Body of pancreas (tissue), 4 donors: ENCODE measurements around the gene TAF5L. TPM values are rescaled to one million over a fixed set of nuclear protein-coding genes. Genes with fewer than 3 reads are reported as not detected.

Experiments
- ATAC-seq: fragments of 150-250 bp; one replicate; pipeline ENCODE4 v1.9.1; 2016
- DNase-seq, 4 donors: peaks; one replicate each; pipeline ENCODE4 v3.0.0-alpha.2; 2019
- H3K27ac ChIP-seq, 4 donors: fragments of 200-600 bp; sonication (generic); 1 replicate in 3 of 4; 2 replicates in 1 of 4; pipeline versions ENCODE4 v1.5.1 to v1.6.1; 2016 to 2019; ENCODE audit warnings: mild to moderate bottlenecking in 1 of 4, mixed read lengths in 1 of 4, moderate library complexity in 1 of 4
- H3K27me3 ChIP-seq, 2 donors: fragments of 200-600 bp; sonication (generic); one replicate each; pipeline ENCODE4 v1.6.0; 2016; ENCODE audit warnings: mild to moderate bottlenecking in 1 of 2
- H3K36me3 ChIP-seq, 2 donors: fragments of 200-600 bp; sonication (generic); replicated peaks in 1 of 2; 2 replicates each; pipeline ENCODE4 v1.5.1; 2016; ENCODE audit warnings: low read depth in 2 of 2; ENCODE audit not compliant: insufficient read depth in 1 of 2
- H3K4me1 ChIP-seq: fragments of 200-600 bp; sonication (generic); one replicate; pipeline ENCODE4 v1.6.0; 2016
- H3K4me3 ChIP-seq, 2 donors: fragments of 200-600 bp; sonication (generic); 1 replicate in 1 of 2; 2 replicates in 1 of 2; pipeline ENCODE4 v1.5.1; 2016 to 2019
- H3K9me3 ChIP-seq, 3 donors: fragments of 200-600 bp; sonication (generic); 1 replicate in 2 of 3; 2 replicates in 1 of 3; pipeline ENCODE4 v1.5.1; 2016
- POLR2A ChIP-seq, 3 donors: fragments of 450-650 bp; IDR thresholded peaks; one replicate each; pipeline ENCODE4 v1.6.1; 2016; ENCODE audit warnings: antibody characterized with exemption in 3 of 3, mild to moderate bottlenecking in 2 of 3
- WGBS, 2 donors: methylation state at CpG; one replicate each; pipeline ENCODE4 v1.1.5; 2017; 5-methylcytosine and 5-hydroxymethylcytosine counted together
- intact Hi-C: fragments of 100-400 bp; cut with DNase I; formaldehyde crosslinking; loops from one replicate; pipeline ENCODE4 v1.15.1; 2023
- total RNA-seq, 2 donors: library from RNA; depleted of rRNA; stranded (reverse); fragments of >200 nt; gene quantifications; one replicate each; pipeline ENCODE4 v1.1.0, GENCODE V29; 2016
- TF ChIP-seq, protein P1 (sequence below), 7 experiments: fragments of 450-650 bp in 4 of 7; fragments of 200-600 bp in 3 of 7; sonication (generic) in 3 of 7; IDR thresholded peaks; one replicate each; pipeline ENCODE4 v1.5.1; 2016 to 2019; ENCODE audit warnings: antibody characterized with exemption in 7 of 7

Gene TAF5L
- 1 to 10 TPM; 4.6 to 6.2 TPM for total RNA-seq

DNA sequence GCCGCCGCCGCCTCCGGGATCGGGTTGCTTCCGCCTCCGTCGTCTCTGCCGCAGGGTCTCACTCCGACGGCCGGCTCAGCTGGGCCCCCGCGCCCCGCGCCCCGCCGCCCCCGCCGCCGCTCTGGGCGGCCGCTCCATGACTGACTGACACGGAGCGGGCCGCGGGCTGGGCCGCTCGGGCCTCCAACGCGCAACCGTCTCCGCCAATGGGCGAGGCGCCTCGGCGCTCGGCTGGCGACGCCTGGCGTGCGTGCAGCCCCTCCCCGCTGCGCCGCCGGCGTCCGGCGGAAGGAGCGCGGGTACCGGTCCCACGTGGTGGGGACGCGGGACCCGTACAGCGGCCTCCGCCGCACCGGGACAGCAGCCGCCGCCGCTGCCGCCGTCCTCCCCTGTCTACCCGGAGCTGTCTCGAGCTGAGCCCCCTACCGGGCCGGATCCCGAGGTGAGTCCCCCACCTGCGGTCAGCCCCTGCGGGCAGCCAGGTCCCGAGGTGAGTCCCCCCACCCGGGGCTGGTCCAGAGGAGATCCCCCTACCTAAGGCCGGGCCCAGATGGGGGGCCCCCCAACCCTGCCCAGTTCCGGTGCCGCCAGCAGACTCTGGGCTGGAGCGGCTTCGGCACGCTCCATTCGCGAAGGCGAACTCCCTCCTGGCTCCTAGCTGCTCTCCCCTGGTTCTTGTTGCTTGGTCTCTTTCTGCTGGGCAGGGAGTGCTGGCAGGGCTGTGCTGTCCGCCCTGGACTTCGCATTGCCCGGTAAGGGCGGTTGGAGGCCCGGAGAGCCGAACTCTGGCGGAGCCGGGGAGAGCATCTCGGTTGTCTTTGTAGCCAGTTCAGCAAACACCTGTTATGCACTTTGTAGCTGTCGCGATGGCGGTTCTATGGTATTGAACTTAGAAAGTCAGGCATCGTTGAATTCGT, at the start of gene TAF5L, which contains the start of gene URB2:
TAF5L (minus strand) TSS at position 208 of the 917 bp plus-strand sequence. CDS start 11,640 bp downstream, outside the sequence.
URB2 (plus strand) TSS at position 333 of the 917 bp plus-strand sequence. CDS start 1,387 bp downstream, outside the sequence.
- Histone ChIP-seq H3K27me3 (no peaks in the 10 kb centered on the region), H3K36me3 (no peaks in the 10 kb centered on the region), H3K4me1 (peaks cover 28% of the 10 kb centered on the region), H3K4me3 (peak within 1 kb of the TSS; percentile 92 to 99), H3K27ac (peak within 1 kb of the TSS; percentile 82 to 94 (median 86)), H3K9me3 (no peaks in the 10 kb centered on the region)
- ATAC-seq (peak; percentile 96), DNase-seq (peak; percentile 86 to 91 (median 89))
- intact Hi-C loops, result loop anchor here (10.0 kb wide), 1 partner anchor 61 kb away; no protein-coding TSS in a partner anchor
- peak; percentile 47 to 60 (median 53) for TF ChIP-seq POLR2A (IDR thresholded peaks at IDR 0.05)
- TF ChIP-seq, protein P1, sequence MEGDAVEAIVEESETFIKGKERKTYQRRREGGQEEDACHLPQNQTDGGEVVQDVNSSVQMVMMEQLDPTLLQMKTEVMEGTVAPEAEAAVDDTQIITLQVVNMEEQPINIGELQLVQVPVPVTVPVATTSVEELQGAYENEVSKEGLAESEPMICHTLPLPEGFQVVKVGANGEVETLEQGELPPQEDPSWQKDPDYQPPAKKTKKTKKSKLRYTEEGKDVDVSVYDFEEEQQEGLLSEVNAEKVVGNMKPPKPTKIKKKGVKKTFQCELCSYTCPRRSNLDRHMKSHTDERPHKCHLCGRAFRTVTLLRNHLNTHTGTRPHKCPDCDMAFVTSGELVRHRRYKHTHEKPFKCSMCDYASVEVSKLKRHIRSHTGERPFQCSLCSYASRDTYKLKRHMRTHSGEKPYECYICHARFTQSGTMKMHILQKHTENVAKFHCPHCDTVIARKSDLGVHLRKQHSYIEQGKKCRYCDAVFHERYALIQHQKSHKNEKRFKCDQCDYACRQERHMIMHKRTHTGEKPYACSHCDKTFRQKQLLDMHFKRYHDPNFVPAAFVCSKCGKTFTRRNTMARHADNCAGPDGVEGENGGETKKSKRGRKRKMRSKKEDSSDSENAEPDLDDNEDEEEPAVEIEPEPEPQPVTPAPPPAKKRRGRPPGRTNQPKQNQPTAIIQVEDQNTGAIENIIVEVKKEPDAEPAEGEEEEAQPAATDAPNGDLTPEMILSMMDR (IDR thresholded peaks at IDR 0.05), result peak in 1 of 7 experiments; percentile 26
- 0% methylated on average over 13 to 66 of the region's 97 CpGs for WGBS, 2 donors

DNA sequence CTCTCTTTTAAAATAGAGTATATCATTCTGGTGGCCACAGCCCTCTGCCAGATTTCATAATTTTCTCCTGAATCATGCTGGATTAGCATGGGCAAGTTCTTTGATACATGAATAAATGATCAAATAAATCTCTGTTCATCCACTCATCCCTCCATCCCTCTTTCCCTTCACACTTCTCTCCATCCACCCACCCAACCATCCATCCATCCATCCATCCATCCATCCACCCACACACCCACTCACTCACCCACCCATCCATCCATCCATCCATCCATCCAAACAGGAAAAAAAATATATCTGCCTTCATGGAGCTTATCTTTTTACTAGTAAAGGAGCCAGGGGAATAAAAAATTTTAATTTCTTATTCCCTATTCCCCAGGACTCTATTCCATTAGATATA, 49.5 kb upstream of the TAF5L start:
- no peak for ATAC-seq
- no peaks in the 10 kb centered on the region for H3K9me3 ChIP-seq
- intact Hi-C loops, result no loop called here
- no peaks in the 10 kb centered on the region for H3K4me1 ChIP-seq
- DNase-seq, result no peak
- H3K4me3 ChIP-seq, result no peak overlapping the region
- no peaks in the 10 kb centered on the region for H3K36me3 ChIP-seq
- H3K27me3 ChIP-seq, result no peaks in the 10 kb centered on the region
- H3K27ac ChIP-seq, result no peak overlapping the region
- TF ChIP-seq, protein P1 (IDR thresholded peaks at IDR 0.05), result no peak

DNA sequence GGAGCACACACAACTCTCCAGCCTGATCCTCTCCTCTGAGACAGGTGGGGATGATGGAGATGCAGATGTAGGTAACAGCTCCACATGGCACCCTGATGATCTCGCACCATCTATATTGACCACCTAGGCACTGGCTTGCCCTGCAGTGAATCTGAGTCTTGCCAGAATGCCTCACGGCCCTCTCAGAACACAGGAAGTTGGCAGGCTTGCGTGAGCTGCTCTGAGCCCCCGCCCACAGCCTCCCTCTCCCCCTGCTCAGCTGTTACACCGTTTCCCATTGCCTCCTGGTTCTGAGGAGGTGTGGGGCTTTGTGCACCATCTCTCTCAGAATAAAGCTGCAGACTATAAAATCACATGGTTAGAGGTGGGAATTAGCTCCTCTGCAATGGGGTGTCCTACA, 48.1 kb upstream of the TAF5L start:
- no peak for ATAC-seq
- Histone ChIP-seq H3K27ac (no peak overlapping the region), H3K4me1 (no peaks in the 10 kb centered on the region), H3K36me3 (no peaks in the 10 kb centered on the region), H3K4me3 (no peak overlapping the region), H3K9me3 (no peaks in the 10 kb centered on the region), H3K27me3 (no peaks in the 10 kb centered on the region)
- DNase-seq, result no peak
- intact Hi-C loops, result no loop called here
- TF ChIP-seq, protein P1 (IDR thresholded peaks at IDR 0.05), result no peak
- no peak for TF ChIP-seq POLR2A (IDR thresholded peaks at IDR 0.05)
- 74 to 82% methylated on average over 5 of the region's 5 CpGs for WGBS, 2 donors

DNA sequence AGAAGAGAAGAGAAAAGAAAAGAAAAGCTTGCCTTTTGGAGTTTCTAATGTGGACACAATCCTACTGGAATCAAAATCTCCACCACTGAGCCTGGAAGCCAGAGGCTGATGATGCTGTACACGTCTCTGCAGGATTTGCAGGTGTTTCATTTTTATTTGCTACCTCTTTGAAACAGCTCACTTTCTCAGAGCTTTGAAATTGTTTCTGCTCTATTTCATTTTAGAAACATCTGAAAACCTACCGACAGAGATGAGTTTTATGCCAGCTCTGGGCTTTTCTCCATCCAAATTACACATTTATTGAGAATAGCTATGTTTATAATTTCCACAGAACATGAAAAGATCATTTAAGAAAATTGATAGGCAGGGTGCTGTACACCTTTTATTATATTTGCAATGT, 46.3 kb upstream of the TAF5L start:
- ATAC-seq (no peak), DNase-seq (no peak)
- intact Hi-C loops, result no loop called here
- H3K4me3 ChIP-seq, result no peak overlapping the region
- no peaks in the 10 kb centered on the region for H3K27me3 ChIP-seq
- TF ChIP-seq, protein P1 (IDR thresholded peaks at IDR 0.05), result no peak
- TF ChIP-seq POLR2A (IDR thresholded peaks at IDR 0.05), result no peak
- H3K9me3 ChIP-seq, result no peaks in the 10 kb centered on the region
- no peaks in the 10 kb centered on the region for H3K4me1 ChIP-seq
- no peak overlapping the region for H3K27ac ChIP-seq
- WGBS, 2 donors, result 72 to 73% methylated on average over 2 of the region's 2 CpGs
- no peaks in the 10 kb centered on the region for H3K36me3 ChIP-seq
